Endothelial cell of umbilical vein (primary cell): ENCODE measurements around the gene BAZ1B.
"Not testable (repeated sequence)": the region's sequence is repeated elsewhere in the genome, so short reads cannot be mapped to it uniquely, and the experiment has no call there.

ENCODE experiments used
- CTCF ChIP-seq, 2 donors: IDR thresholded peaks; 1 replicate in 1 of 2; 2 replicates in 1 of 2; pipeline ENCODE4 v1.5.1; 2011; ENCODE audit warnings: low read length in 2 of 2, mild to moderate bottlenecking in 2 of 2, moderate library complexity in 2 of 2, control low read depth in 1 of 2, inconsistent platforms in 1 of 2, low read depth in 1 of 2; ENCODE audit not compliant: insufficient read depth in 1 of 2; ENCODE audit errors: extremely low read depth in 1 of 2
- FOS ChIP-seq: IDR thresholded peaks from 2 replicates; pipeline ENCODE4 v1.6.1; 2011; ENCODE audit warnings: mild to moderate bottlenecking, low read length, moderate library complexity, borderline replicate concordance; ENCODE audit not compliant: insufficient read depth
- MYC ChIP-seq: IDR thresholded peaks from one replicate; pipeline ENCODE4 v1.6.1; 2011; ENCODE audit warnings: mild to moderate bottlenecking, low read depth, low read length
- POLR2A ChIP-seq: IDR thresholded peaks from 2 replicates; pipeline ENCODE4 v1.6.1; 2012; ENCODE audit warnings: low read depth, mild to moderate bottlenecking, control low read depth, low read length
- POLR2AphosphoS5 ChIP-seq: IDR thresholded peaks from 2 replicates; pipeline ENCODE4 v1.6.1; 2012; ENCODE audit warnings: low read depth, mild to moderate bottlenecking, control low read depth, low read length, moderate library complexity; ENCODE audit not compliant: insufficient read depth

GRCh38 chr7:73467046-73467445, 55.0 kb downstream of the BAZ1B start:
- TF ChIP-seq POLR2A; CTCF (IDR thresholded peaks at IDR 0.05; ENCODE audit: extremely low read depth in 1 of 2, insufficient read depth in 1 of 2, low read depth in 1 of 2, low read length in 2 of 2); MYC; POLR2AphosphoS5; FOS: not testable (repeated sequence)
